ENCODE data around the gene CAMKMT.

Gene CAMKMT

DNA sequence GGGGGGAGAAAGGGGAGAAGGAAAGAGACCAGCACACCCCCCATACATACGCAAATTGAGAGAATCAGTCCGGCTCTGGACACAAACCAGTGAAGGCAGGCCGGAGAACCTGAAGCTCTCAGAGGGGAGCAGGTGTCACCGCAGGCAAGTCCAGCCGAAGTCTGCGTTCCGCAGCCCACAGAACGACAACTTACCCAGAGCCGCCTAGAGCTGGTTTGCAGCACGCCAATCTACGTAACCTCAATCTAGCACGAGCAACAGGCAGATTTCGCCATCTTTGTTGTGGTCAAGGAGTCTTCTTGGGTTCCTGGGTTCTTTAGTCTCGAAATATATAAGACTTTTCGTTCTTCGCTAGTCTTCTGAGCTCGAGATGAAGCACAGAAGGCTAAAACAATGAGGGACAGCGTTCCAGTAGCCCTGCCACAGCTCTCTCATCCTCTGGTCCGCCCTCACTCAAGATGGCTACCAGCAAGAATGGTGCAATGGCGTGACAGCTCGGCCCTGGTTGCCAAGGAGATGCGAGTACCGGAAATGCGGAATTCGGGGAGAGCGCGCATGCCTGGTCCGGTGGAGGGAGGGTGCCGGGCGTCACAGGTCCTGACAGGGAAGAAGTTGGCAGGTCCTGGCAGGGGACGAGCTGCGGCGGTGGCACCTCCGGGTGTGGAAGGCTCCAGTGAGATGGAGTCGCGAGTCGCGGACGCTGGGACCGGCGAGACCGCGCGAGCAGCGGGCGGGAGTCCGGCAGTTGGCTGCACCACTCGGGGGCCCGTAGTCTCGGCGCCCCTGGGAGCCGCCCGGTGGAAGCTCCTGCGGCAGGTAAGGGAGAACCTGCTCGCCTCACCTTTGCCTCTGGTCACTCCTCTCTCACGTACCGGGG lies at the start of gene CAMKMT, which contains the start of gene PREPL:
Gene CAMKMT (plus strand): TSS at position 618 of the 877 bp plus-strand sequence.
Gene PREPL (minus strand): TSS at position 165 of the 877 bp plus-strand sequence. CDS start 15,152 bp downstream, outside the sequence.
- DNase-seq = peak; percentile 90 to 94

- DNase-seq = no peak
These were observed 47.4 kb upstream of the CAMKMT start for GRCh38 chr2:44314362-44314761.

DNA sequence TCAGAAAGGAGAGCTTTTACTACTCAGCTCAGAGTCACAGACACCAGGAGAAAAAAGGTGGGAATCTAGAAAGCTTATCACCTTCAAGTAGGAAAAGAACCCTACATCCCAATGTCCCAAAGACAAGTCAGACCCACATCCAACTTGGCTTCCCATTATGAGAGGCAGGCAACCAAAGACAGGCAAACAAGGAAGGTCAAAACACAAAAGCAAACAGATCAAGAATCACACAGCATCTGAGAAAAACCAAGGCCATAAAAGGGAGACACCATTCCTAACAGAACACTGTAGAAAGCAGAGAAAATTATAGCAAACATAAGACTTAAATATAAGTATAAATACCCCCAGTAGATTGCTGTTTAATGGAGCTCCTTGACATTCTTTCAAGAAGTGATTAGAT lies 45.8 kb upstream of the CAMKMT start:
- DNase-seq = no peak

DNA sequence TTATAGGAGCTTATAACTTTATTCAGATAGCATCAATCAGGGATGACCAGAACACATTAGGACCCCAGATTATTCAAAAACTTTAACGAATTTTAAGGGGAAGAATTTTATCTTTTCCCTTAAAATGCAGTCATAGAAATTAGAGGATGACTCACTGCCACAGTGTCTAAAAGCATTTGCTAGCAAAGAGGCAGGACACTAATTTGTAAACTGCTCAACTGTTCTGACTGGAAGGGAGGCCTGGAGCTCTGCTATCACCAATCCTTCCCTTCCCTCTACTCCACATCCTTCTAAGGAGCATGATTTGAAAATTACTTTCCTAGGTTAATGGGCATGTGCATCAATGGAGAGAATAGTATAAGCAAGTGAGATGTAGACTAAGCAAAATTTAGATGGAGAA lies 40.9 kb upstream of the CAMKMT start:
- DNase-seq = no peak

GRCh38 chr2:44321360-44321759 lies 40.4 kb upstream of the CAMKMT start:
- DNase-seq = no peak

GRCh38 chr2:44324971-44325426 lies 36.7 kb upstream of the CAMKMT start:
- no peak for DNase-seq

DNA sequence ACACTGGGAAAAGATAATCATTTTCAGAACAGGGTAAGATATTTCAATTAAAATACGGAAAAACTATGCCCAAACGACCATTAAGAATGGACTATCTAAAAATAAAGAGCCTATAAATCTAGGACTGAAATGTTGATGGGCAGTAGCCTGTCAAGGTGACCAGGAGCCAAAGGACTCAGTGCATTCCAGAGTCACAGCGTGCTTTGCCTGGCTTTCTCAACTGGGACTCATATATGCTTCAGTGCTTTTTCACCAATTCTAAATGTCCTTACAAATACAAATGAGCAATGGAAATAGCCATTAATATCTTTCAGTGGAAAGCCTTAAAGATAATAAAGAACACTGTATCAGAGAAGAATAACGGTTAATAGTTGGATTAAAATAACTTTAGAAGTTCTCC lies 35.9 kb upstream of the CAMKMT start:
- no peak for DNase-seq

DNA sequence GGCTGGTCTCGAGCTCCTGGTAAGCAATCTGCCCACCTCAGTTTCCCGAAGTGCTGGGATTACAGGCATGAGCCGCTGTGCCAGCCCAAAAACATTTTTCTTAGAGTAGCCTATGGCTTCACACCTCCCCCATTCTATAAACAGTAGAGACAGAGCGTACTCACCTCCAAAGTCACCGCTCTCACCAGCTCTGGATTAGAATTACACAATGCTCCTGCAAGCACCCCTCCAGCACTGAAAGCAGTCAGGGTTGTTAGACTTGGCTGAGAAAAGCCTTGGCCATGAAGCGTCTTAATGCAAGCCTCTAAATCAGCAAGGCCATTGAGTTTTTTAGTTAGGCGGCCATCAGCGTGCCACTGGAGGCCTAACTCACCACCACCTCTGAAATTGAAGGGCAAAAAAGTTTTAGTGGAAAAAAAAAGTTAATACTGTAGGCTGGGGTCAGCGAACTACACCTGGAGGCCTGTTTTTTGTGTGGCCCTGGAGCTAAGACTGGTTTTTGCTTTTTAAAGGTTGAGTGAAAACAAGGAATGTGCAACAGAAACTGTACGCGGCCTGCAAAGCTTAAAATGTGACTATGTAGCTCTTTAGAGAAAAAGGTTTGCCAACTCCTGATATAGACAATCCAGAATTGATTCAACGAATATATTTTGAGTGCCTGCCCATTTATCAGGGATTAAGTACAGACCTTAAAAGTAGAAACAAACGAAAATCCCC lies 35.0 kb upstream of the CAMKMT start:
- no peak for DNase-seq

GRCh38 chr2:44328750-44329149 lies 33.0 kb upstream of the CAMKMT start:
- no peak for DNase-seq

GRCh38 chr2:44329343-44329742 lies 32.4 kb upstream of the CAMKMT start:
- no peak for DNase-seq

DNA sequence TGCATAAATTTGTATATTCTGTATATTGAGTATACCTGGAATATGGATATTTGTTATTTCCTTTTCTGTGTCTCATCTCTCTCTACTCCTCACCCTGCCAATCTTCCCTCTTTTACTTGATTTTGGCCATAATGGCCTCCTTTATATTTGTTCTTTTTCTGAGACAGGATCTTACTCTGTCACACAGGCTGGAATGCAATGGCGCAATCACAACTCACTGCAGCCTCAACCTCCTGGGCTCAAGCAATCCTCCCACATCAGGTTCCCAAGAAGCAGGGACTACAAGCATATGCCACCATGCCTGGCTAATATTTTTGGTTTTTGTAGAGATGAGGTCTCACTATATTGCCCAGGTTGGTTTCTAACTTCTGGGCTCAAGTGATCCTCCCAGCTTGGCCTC lies 30.9 kb upstream of the CAMKMT start:
- no peak for DNase-seq

- DNase-seq = no peak
These were observed 27.8 kb upstream of the CAMKMT start for GRCh38 chr2:44333994-44334393.

GRCh38 chr2:44335806-44336538 lies 25.8 kb upstream of the CAMKMT start:
- DNase-seq = no peak

DNA sequence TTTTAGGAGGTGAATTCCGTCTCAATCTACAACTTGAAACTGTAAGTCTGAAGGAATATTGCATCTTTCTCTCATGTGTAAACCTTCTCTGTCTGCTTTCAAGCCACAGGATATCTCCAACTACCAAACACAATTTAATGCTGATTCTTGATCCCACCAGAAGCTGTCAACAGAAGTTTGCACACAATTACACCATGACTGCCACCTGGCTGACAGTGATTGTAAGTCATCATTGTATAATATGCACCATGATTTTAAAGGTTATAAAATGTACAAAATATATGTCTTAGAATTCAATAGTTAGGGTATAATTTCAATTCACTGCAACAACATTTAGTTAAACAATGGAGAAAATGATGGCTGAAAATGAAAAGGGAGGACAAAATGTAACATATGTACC lies 18.9 kb upstream of the CAMKMT start:
- peak in 1 of 2 experiments; percentile 15 for DNase-seq

DNA sequence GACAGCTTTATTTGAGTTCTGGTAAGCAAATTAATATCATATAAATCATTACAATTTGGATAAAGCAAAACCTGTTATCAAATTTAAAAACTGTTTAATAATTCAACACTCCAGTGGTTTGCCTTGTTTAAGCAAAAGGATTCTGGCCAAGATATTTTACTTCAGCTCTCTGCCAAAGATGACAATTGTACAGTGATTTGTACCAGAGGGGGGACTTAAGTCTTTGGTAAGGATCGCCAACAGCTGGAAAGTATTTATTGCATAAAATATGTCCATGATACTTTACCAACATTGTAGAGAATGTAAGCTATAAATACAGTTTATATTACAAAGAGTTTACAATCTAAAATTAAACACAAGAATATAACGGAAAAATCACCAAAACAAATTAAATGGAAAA lies 14.2 kb upstream of the CAMKMT start:
- DNase-seq = no peak

GRCh38 chr2:44348400-44348799 lies 13.3 kb upstream of the CAMKMT start:
- no peak for DNase-seq

DNA sequence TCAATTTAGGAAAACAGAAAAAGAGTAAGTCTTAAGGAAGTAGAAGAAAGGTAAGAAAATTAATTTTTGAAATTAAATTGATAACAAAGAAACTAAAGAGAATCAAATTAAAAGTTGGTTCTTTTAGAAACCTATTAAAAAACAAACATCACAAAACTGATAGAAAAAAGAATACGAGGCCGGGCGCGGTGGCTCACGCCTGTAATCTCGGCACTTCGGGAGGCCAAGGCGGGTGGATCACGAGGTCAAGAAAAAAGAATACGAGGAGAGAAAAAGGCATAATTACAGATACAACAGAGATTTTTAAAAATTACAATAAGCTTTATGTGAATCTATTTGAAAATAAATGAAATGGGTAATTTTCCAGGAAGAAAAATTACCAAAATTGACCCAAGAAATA lies 12.2 kb upstream of the CAMKMT start:
- no peak for DNase-seq

GRCh38 chr2:44351088-44351487 lies 10.7 kb upstream of the CAMKMT start:
- DNase-seq = no peak

- no peak for DNase-seq
These were observed 10.1 kb upstream of the CAMKMT start for GRCh38 chr2:44351676-44352075.

DNA sequence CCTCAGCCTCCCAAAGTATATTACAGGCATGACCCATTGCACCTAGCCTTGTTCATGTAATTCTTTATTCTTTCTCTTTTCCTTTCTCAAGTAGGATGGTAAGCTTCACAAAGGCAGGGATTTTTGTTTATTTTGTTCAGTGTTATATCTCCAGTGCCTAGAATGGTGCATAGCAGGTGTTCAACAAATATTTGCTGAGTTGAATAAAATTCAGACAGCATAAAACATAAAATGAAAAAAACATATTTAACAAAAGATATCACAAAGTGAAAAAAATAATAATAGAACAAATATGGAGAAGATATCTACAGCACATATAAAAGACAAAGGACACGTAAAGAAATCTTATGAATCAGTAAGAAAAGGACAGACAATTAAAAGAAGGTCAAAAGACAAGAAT lies 9.2 kb upstream of the CAMKMT start:
- DNase-seq = no peak

- DNase-seq = no peak
These were observed 7.0 kb upstream of the CAMKMT start for GRCh38 chr2:44354761-44355160.

DNA sequence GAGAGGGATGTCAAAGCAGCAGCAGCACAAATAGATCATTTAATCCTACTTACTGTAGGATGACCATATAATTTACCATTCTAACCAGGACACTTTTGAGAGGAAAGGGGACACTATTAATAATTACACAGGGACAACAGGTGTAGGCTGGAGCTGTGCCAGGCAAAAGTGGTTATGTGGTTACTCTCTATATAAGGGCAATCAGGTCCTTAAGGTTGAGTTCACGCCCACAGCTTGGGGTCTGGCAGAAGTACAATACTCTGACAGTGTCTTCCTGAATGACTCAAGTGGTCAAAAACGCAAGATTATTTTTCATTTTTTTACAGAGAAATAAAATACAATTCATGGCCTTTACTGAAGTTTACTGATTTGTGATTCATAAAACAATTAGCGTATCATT lies 3.2 kb upstream of the CAMKMT start:
- DNase-seq = no peak

DNA sequence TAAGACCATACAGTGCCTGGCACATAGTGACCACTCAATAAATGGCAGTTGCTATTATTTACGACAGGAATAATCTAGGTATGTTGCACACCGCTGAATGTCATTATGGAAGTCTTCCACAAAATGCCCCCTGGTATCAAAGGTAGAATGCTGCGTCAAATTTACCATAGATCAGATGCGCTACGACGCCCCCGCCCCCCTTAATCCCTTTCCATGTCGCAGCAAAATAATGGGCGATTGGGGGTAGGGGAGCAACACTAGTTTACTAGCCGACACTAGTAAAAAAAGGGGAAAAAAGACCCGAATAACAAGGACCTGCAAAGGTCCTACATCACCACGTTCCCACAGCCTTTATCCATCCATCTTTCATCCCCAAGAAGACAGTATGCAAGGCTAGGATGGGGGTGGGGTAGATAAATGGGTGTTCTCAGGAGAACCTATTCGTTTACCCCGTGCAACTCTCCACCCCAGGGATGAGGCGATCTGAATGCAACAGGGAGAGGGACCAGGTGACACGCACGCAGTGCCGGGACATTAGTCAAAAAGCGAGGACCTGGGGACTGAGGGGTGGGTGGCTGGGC lies 908 bp upstream of the CAMKMT start:
- DNase-seq = peak in 1 of 2 experiments; percentile 48

Data from SHP77 (cell line).